HEK293 (cell line): ENCODE data around the gene EDC3.

Source experiments
- EGR2 ChIP-seq: fragments of 450-650 bp; formaldehyde crosslinking; IDR thresholded peaks from 2 replicates; pipeline ENCODE4 v1.5.1; 2016; ENCODE audit warnings: low read depth, missing biosample characterization, missing genetic modification characterization
- HOXD13 ChIP-seq: sonication (generic); formaldehyde crosslinking; IDR thresholded peaks from 2 replicates; pipeline ENCODE4 v1.8.0; 2022; ENCODE audit warnings: missing genetic modification reagents, borderline replicate concordance
- KLF9 ChIP-seq: fragments of 450-650 bp; formaldehyde crosslinking; IDR thresholded peaks from 2 replicates; pipeline ENCODE4 v1.5.1; 2016; ENCODE audit warnings: missing biosample characterization, missing genetic modification characterization, low read depth
- PRDM2 ChIP-seq: fragments of 450-650 bp; formaldehyde crosslinking; IDR thresholded peaks from 2 replicates; pipeline ENCODE4 v1.5.1; 2016; ENCODE audit warnings: missing biosample characterization, missing genetic modification characterization, borderline replicate concordance
- SP2 ChIP-seq: fragments of 450-650 bp; formaldehyde crosslinking; IDR thresholded peaks from 2 replicates; pipeline ENCODE4 v1.5.1; 2016; ENCODE audit warnings: missing biosample characterization, missing genetic modification characterization
- ZBTB11 ChIP-seq: fragments of 450-650 bp; formaldehyde crosslinking; conservative IDR thresholded peaks from 2 replicates; pipeline ENCODE4 v1.5.1; 2016; ENCODE audit warnings: low read depth, missing biosample characterization, missing genetic modification characterization
- ZNF133 ChIP-seq: fragments of 450-650 bp; formaldehyde crosslinking; IDR thresholded peaks from 2 replicates; pipeline ENCODE4 v1.5.1; 2016; ENCODE audit warnings: missing biosample characterization, missing genetic modification characterization
- ZNF174 ChIP-seq: fragments of 450-650 bp; formaldehyde crosslinking; IDR thresholded peaks from 2 replicates; pipeline ENCODE4 v1.5.0; 2017; ENCODE audit warnings: missing biosample characterization, mild to moderate bottlenecking, missing genetic modification characterization
- ZNF18 ChIP-seq: fragments of 450-650 bp; formaldehyde crosslinking; IDR thresholded peaks from 2 replicates; pipeline ENCODE4 v1.5.1; 2016; ENCODE audit warnings: missing biosample characterization, missing genetic modification characterization
- ZNF211 ChIP-seq: fragments of 450-650 bp; formaldehyde crosslinking; IDR thresholded peaks from 2 replicates; pipeline ENCODE4 v1.5.1; 2016; ENCODE audit warnings: low read depth, missing biosample characterization, missing genetic modification characterization
- ZNF391 ChIP-seq: fragments of 450-650 bp; formaldehyde crosslinking; IDR thresholded peaks from 2 replicates; pipeline ENCODE4 v1.5.1; 2016; ENCODE audit warnings: low read depth, missing biosample characterization, missing genetic modification characterization, borderline replicate concordance
- ZNF433 ChIP-seq: fragments of 450-650 bp; formaldehyde crosslinking; IDR thresholded peaks from 2 replicates; pipeline ENCODE4 v1.5.1; 2016; ENCODE audit warnings: missing biosample characterization, missing genetic modification characterization, low read depth
- ZNF521 ChIP-seq: fragments of 450-650 bp; formaldehyde crosslinking; IDR thresholded peaks from 2 replicates; pipeline ENCODE4 v1.5.1; 2017; ENCODE audit warnings: missing biosample characterization, mild to moderate bottlenecking, missing genetic modification characterization
- ZNF555 ChIP-seq: fragments of 450-650 bp; formaldehyde crosslinking; conservative IDR thresholded peaks from 2 replicates; pipeline ENCODE4 v1.5.1; 2017; ENCODE audit warnings: missing biosample characterization, mild to moderate bottlenecking, missing genetic modification characterization, inconsistent platforms
- ZNF560 ChIP-seq: fragments of 450-650 bp; formaldehyde crosslinking; IDR thresholded peaks from 2 replicates; pipeline ENCODE4 v1.5.1; 2017; ENCODE audit warnings: missing biosample characterization, missing genetic modification characterization, borderline replicate concordance
- ZNF585B ChIP-seq: fragments of 450-650 bp; formaldehyde crosslinking; IDR thresholded peaks from 2 replicates; pipeline ENCODE4 v1.5.1; 2016; ENCODE audit warnings: missing biosample characterization, missing genetic modification characterization
- ZNF621 ChIP-seq: fragments of 450-650 bp; formaldehyde crosslinking; IDR thresholded peaks from 2 replicates; pipeline ENCODE4 v1.5.1; 2017; ENCODE audit warnings: missing biosample characterization, missing genetic modification characterization
- ZNF639 ChIP-seq: fragments of 450-650 bp; formaldehyde crosslinking; IDR thresholded peaks from 2 replicates; pipeline ENCODE4 v1.5.1; 2016; ENCODE audit warnings: missing biosample characterization, missing genetic modification characterization
- ZNF660 ChIP-seq: fragments of 450-650 bp; IDR thresholded peaks from 2 replicates; pipeline ENCODE4 v1.5.1; 2018; ENCODE audit warnings: missing biosample characterization, mild to moderate bottlenecking, missing genetic modification characterization
- ZNF701 ChIP-seq: fragments of 450-650 bp; formaldehyde crosslinking; IDR thresholded peaks from 2 replicates; pipeline ENCODE4 v1.5.1; 2016; ENCODE audit warnings: missing biosample characterization, missing genetic modification characterization
- ZNF768 ChIP-seq: fragments of 450-650 bp; formaldehyde crosslinking; IDR thresholded peaks from 2 replicates; pipeline ENCODE4 v1.5.1; 2018; ENCODE audit warnings: missing biosample characterization, mild to moderate bottlenecking, missing genetic modification characterization
- ZNF791 ChIP-seq: fragments of 450-650 bp; formaldehyde crosslinking; IDR thresholded peaks from 2 replicates; pipeline ENCODE4 v1.5.1; 2016; ENCODE audit warnings: missing biosample characterization, missing genetic modification characterization
- ZNF830 ChIP-seq: fragments of 450-650 bp; IDR thresholded peaks from 2 replicates; pipeline ENCODE4 v1.5.0; 2018; ENCODE audit warnings: missing biosample characterization, missing genetic modification characterization, low read depth, mild to moderate bottlenecking, moderate library complexity
- ZSCAN16 ChIP-seq: fragments of 450-650 bp; formaldehyde crosslinking; IDR thresholded peaks from 2 replicates; pipeline ENCODE4 v1.5.1; 2016; ENCODE audit warnings: missing biosample characterization, missing genetic modification characterization

The EDC3 gene

GRCh38 chr15:74695597-74696397 is at the start of gene EDC3 (continued):
- peak; percentile 92 for TF ChIP-seq ZNF639 (tag by site-specific recombination)
- TF ChIP-seq ZNF211 (tag by site-specific recombination), result no peak
- TF ChIP-seq ZNF768 (tag by site-specific recombination), result no peak; the same call in 1 of the 2 replicates
- TF ChIP-seq ZNF701, result no peak
- TF ChIP-seq ZNF830 (tag by site-specific recombination), result no peak
- TF ChIP-seq ZNF433, result no peak
- peak; percentile 81 for TF ChIP-seq ZNF660 (tag by site-specific recombination)
- TF ChIP-seq SP2 (tag by site-specific recombination), result peak; percentile 93
- no peak for TF ChIP-seq ZNF174 (tag by site-specific recombination)
- no peak for TF ChIP-seq PRDM2
- peak; percentile 99 for TF ChIP-seq EGR2 (tag by site-specific recombination)
- no peak for TF ChIP-seq ZNF133 (tag by site-specific recombination)
- peak; percentile 97 for TF ChIP-seq ZBTB11
- TF ChIP-seq ZNF585B (tag by site-specific recombination), result no peak
- TF ChIP-seq ZNF521, result no peak
- no peak for TF ChIP-seq ZNF560
- peak; percentile 99 for TF ChIP-seq KLF9 (tag by site-specific recombination)
- TF ChIP-seq ZNF555 (tag by site-specific recombination), result no peak
- TF ChIP-seq ZNF621 (tag by site-specific recombination), result no peak
- no peak; the same call in 1 of the 2 replicates for TF ChIP-seq ZNF18 (tag by site-specific recombination)
- no peak for TF ChIP-seq ZSCAN16
- 0 out of 2 replicates have a peak, but pooled peaks have one; percentile 36 for TF ChIP-seq ZNF391 (tag by site-specific recombination)
- no peak; the same call in 1 of the 2 replicates for TF ChIP-seq HOXD13 (CRISPR knock-in tag)
- TF ChIP-seq ZNF791 (tag by site-specific recombination), result no peak
